ENCODE data around the gene PRRT4.

The PRRT4 gene

GRCh38 chr7:128361411-128362379 lies at the start of gene PRRT4:
PRRT4 (minus strand) TSS chr7:128361690.
- DNase-seq, result peak in 1 of 2 experiments; percentile 26

GRCh38 chr7:128410451-128410753 lies 48.9 kb upstream of the PRRT4 start:
- DNase-seq, result no peak

- peak; percentile 37 to 51 for DNase-seq
These were observed 48.3 kb upstream of the PRRT4 start, which contains the start of gene IMPDH1 for GRCh38 chr7:128409596-128410450. IMPDH1 (minus strand) TSS chr7:128409982; CDS start chr7:128409901, 81 bp downstream.

- DNase-seq, result no peak
These were observed 47.5 kb upstream of the PRRT4 start for GRCh38 chr7:128408709-128409595.

GRCh38 chr7:128407751-128408708 lies 46.5 kb upstream of the PRRT4 start:
- DNase-seq, result no peak

GRCh38 chr7:128407233-128407589 lies 45.7 kb upstream of the PRRT4 start:
- no peak for DNase-seq

GRCh38 chr7:128406314-128407232 lies 45.1 kb upstream of the PRRT4 start:
- no peak for DNase-seq

GRCh38 chr7:128405471-128406313 lies 44.2 kb upstream of the PRRT4 start:
- peak in 1 of 2 experiments; percentile 58 for DNase-seq

- peak in 1 of 2 experiments; percentile 19 for DNase-seq
These were observed 43.5 kb upstream of the PRRT4 start for GRCh38 chr7:128404886-128405470.

- DNase-seq, result no peak
These were observed 42.7 kb upstream of the PRRT4 start for GRCh38 chr7:128404143-128404681.

GRCh38 chr7:128403676-128404075 lies 42.2 kb upstream of the PRRT4 start:
- DNase-seq, result no peak

GRCh38 chr7:128402356-128402755 lies 40.9 kb upstream of the PRRT4 start:
- no peak for DNase-seq

GRCh38 chr7:128400566-128400965 lies 39.1 kb upstream of the PRRT4 start:
- no peak for DNase-seq

GRCh38 chr7:128399991-128400390 lies 38.5 kb upstream of the PRRT4 start:
- DNase-seq, result no peak

GRCh38 chr7:128398841-128399135 lies 37.3 kb upstream of the PRRT4 start:
- DNase-seq, result no peak

- DNase-seq, result peak; percentile 10 to 37
These were observed 36.7 kb upstream of the PRRT4 start for GRCh38 chr7:128398016-128398840.

- no peak for DNase-seq
These were observed 34.9 kb upstream of the PRRT4 start for GRCh38 chr7:128396357-128396756.

GRCh38 chr7:128395748-128396147 lies 34.3 kb upstream of the PRRT4 start:
- no peak for DNase-seq
